CD4-positive, alpha-beta T cell treated with Interleukin-1 beta for 1 hour (primary cell): Measurements from ENCODE around the gene C3orf33.
A peak's percentile ranks its signal among the peaks of the same experiment; 100 is the strongest.

Source experiments
- DNase-seq, 2 donors: peaks; one replicate each; pipeline ENCODE4 v3.0.0-alpha.2; 2020 to 2022

The C3orf33 gene

GRCh38 chr3:155782390-155782953 is 23.6 kb downstream of the C3orf33 start:
- DNase-seq: no peak

DNA sequence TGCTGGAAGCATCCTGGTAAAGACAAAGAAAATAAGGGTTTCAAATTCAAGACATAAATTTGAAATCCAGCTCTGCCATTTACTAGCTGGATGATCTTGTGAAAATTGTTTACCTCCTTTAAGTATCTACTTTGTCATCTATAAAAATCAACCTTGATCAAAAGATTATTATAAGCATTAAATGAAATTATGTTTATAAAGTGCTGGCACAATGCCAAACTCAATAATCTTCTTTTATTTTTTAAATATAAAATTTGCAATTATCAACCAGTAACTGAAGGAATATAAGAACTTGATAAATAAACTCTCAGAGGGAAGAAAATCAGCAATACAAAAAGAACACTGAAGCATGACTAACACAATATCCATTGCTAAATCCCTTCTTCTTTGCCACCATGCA is 25.8 kb downstream of the C3orf33 start:
- DNase-seq: no peak

DNA sequence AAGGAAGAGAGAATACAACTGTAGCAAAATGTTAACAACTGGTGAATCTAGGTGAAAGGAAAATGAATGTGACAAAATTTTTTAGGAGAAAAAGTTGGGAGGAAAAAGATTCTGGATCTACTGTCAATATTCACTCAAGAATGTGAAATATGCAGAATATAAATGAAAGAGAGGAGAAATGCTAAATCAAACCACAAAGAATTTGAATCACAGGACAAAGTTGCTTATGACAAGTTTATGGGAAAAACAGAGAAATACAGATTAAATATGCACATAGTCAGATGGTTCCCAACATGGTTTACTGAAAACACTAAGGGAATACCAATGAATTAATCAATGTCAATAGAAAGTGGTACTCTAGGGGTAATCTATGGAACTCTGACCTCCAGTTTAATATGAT is 27.6 kb downstream of the C3orf33 start:
- no peak for DNase-seq

- no peak for DNase-seq
Measured at GRCh38 chr3:155772801-155773200, 33.3 kb downstream of the C3orf33 start.

DNA sequence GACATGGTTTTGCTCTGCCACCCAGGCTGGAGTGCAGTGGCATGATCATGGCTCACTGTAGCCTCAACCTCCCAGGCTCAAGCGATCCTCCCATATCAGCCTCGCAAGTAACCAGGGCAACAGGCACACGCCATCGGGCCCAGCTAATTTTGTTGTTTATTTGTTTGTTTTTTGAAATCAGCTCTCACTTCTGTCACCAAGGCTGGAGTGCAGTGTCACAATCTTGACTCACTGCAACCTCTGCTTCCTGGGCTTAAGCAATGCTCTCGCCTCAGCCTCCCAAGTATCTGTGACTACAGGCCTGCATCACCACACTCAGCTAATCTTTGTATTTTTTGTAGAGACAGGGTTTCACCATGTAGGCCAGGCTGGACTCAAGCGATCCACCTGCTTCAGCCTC is 35.0 kb downstream of the C3orf33 start:
- no peak for DNase-seq

DNA sequence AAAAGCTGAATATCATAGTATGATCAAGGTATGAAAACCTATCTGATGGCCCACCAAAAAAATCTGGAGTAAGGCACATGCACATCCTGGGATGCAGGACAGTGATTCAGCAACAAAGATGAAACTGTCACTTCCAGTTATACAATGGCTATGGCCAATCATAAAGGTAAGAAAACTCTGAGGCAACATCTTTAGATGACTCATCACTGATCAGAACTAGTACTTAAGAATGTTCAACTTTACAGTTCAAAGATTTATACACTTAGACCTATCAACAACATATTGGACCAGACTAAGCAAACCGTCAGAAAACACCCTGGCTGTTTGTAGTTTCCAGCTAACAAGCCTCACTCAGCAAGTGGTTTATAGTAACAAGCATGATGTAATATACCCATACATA is 39.9 kb downstream of the C3orf33 start:
- no peak for DNase-seq

DNA sequence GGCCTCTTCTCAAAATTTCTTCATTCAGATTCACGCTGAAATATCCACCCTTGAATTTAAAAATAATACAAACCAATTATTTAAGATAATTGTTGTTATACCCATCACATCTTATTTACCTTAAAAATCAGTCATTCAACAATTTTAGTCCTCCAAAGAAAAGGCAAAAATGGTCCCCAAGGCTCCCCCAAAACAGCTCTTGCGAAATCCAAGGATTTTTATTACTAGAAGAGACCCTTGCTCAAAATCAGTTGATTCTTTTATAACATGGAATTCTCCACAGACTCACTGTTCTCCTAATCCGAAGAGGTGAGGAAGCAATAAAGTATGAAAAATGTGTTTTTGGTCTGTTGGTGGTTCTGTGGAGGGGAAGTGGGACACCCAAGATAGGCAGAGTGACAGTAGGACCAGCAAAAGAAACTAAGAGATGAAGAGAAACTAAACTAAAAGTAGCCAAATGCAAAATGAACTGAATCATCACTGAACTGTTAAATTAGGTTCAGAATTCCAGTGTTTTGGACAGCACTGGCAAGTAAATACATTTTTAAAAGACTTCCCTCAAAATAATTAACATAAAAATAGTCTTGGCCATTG is 42.1 kb downstream of the C3orf33 start:
- DNase-seq: no peak

GRCh38 chr3:155760653-155761052 is 45.4 kb downstream of the C3orf33 start:
- no peak for DNase-seq

- no peak for DNase-seq
Measured at GRCh38 chr3:155757577-155757976, 48.5 kb downstream of the C3orf33 start.

DNA sequence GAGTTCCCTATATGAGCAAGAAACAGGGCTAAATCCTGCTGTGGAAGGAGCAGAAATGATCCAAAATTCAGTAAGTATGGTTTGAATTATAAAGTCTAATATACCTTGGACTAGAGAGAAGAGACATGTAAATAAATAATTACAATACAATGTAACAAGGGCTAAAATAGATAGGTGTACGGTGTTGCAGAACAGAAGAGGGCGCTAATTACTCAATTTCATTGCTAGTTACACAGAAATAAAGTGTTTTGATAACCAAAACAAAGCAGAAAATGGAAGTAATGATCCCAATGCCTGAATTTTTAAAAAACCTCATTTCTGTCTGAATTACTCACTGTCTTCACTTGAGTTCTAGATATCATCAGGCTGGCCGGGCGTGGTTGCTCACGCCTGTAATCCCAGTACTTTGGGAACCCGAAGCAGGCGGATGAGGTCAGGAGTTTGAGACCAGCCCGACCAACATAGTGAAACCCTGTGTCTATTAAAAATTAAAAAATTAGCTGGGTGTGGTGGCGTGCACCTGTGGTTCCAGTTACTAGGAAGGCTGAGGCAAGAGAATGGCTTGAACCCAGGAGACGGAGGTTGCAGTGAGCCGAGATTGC is 52.9 kb downstream of the C3orf33 start:
- DNase-seq: peak in 1 of 2 donors; percentile 29

DNA sequence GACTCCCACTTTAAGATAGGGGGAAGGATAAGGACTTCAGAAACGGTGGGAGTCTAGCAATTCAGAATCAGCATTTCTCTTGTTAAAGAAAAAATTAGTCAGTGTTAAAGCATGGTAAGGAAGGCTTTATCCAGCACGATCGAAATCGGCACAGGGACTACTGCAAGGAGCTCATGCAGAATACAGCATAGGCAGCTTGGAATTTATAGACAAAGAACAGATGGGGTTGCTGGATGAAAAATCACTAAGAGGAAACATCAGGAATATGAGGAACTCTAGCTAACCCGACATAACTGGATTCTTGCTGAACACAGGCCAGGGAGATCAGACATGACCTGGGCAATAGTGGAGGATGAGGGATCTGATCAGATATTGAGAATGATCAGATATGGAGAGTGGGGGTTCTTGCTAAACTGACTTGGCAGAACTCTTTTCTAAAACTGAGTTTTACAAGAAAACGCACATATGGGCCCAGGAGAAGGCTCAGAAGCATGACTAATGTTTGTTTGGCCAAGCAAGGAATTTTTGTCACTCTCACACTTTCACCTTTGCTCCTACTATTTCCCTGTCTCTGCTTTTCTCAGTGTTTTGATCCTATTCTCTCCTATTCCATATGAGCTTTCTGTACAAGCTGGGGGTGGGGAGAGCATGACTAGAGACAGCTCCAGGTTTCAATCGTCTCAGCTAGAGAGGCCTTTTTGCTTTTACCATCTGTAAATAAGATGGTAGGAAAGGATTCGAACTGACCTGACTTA is 57.3 kb downstream of the C3orf33 start:
- DNase-seq: no peak

DNA sequence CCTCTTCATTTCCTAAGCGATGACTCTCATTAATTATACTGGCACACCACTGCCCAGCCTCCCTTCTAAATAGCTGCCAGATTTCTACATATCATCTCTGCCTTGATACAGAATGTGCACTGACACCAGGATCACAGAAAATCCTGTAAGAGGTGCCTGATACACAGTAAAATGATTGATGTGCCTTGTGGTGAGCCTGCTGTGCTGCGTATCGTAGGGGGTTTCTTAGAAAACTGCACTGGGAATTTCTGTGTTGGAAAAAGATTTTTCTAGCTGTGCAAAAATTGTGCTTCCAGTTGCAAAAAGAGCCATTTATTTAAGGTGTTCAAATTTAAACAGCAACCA is 58.2 kb downstream of the C3orf33 start:
- DNase-seq: no peak

- no peak for DNase-seq
Measured at GRCh38 chr3:155747286-155747945, 58.7 kb downstream of the C3orf33 start.

GRCh38 chr3:155746703-155747102 is 59.4 kb downstream of the C3orf33 start:
- no peak for DNase-seq

DNA sequence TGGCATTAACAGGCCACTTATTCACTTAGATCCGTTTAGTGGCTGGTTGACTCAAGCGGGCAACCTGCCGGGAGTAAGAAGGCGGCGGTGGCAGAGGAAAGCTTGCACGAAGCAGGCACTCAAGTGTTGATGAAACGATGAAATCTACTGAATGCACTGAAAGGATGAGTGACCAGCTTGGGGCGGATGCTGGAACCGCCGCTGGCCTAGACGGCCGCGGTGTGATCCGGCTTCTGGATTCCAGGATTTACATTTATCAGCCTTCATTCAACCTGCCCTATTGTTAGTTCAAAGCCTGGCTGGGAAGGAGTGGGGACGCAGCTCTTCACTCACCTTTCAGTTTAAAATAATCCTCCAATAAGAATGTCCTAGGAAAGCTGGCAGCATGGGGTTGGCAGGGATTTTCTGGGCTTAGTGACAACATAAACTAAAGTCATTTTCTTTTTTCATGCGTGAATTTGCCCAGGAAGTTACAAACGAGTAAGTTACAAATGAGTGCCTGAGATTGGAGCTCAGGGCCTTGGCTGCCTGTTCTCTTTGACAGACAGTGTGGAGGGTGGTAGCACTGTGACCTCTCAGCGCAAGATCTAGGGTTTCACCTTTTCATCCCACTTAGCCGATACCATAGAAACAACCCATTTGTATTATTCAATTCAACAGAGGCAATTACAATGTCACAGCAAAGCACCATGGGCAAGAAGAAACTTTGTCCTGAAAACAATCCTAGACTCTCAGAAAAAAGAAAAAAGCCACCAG is 60.1 kb downstream of the C3orf33 start:
- DNase-seq: no peak

DNA sequence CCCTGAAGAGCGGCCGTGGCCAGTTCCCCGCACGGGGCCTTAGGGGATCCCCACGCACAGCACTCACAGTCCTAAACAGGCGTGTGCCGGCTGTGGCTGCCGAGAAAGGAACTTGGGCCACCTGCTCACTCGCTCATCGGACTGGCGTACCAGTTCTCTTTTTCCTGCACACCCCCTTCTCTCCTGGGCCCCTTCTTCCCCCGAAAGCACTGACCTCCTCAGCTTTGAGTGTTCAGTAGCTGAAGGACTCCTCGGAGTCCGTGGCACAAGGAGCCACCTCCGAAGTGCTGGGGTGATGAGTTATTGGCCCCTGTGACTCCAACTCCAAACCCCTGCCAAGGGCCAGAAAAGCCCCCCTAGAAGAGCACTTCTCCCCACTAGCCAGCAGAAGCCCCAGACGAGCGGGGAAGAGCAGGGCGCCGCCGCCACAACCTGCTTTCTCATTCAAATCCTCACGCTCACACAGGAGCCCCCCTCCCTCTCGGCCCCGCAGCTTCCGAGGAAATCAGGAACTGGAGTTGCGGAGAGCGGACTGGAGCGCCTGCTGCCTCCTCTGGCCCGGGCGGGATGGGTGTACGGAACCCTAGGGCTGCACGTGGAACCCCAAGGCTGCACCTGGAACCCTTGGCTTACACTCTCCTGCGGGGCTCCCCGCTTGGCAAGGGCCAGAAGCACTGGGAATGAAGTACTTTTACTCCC is 61.3 kb downstream of the C3orf33 start, which contains the start of gene PLCH1:
Gene PLCH1 (minus strand): TSS at position 446 of the 699 bp plus-strand sequence. CDS start 40,847 bp downstream, outside the sequence.
- DNase-seq: peak; percentile 42 to 46

DNA sequence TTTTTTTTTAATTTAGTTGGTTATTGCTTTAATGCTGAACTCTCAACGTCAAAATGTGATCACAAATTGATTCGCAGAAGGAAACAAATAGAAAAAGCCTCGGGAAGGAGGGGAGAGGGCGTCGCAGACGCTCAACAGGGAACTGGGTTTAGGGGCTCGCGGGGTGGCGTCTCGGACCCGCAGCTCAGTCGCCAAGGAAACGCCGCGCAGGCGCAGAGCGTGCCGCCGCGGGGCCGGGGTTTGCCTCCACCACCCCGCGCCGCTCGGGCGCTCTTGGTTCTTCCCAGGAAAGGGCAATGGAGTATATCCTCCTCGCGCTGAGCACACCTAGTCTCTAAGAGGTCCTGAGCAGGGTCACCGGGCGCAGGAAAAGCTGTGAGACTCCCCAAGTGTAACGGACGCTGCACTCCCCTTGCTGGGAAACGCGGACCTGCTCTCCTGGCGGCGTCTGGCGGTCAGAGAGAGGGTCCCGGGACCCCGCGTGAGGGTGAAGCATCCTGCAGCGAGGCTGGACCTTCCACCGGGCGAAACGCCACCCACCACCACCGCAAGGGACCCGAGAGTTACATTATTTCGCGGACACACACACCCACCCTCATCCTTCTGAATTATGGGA is 62.0 kb downstream of the C3orf33 start:
- DNase-seq: peak; percentile 31 to 34

DNA sequence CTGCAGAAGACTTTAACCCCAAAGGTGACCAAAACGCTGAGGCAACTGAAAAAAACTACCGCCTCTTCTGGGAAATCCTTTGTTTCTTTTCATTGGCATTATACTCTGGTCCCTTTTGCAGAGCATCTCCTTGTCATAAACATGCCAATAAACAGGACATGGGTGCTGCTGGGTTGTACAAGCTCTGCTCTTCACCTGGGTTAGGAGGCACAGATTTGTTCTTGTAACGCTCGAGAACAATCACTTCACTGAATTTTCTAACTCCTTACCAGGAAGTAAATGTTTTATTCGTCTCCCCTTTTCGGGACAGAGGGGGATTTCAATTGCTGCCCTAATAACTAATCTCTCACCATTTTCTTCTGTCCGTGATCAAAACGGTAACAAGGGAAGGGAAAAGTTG is 62.5 kb downstream of the C3orf33 start:
- DNase-seq: no peak

DNA sequence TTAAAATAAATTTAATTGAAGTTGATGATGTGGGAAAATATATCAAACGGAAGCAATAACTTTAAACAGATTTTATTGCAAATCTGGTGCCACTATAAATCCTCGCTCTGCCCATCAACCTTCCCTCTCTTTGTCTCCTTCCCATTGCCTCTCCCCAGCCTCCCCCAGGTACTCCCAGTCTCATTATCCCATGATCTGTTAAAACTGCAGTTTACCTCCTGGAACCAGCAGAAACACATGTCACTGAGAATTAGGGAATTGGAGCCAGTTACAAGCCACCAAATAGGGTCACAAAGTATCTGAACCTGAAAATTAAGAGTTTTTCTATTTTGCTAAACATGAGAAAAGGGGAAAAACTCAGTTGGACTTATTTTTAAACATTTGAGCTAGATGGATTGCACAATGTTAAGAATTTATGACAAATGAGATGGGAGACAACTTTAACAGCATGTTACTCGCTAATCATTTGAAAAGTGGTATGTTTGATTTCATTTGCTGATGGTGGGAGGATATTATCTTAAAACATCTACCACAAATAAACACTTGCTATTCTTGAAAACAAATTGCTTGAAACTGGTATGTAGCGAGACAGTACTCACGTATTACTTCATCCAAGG is 63.6 kb downstream of the C3orf33 start:
- no peak for DNase-seq

- DNase-seq: no peak
Measured at GRCh38 chr3:155741603-155742002, 64.5 kb downstream of the C3orf33 start.

DNA sequence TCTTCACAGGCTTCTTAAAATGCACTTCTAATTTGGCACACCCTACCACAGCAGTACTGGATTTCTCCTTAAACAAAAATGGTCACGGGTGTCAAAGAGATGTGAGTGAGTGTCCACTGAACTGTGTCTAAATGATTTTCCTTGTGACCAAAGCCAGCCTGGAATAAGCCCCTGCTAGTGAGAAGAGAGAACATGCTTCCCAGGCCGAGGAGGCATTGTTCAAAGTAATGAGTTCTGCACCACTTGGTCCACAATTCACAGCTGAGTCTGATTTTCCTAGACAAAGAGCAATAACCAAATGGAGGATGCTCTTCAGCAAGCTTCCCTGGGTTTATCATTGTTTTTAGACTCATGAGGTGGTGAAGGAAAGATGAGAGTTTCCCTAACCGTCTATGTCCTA is 65.0 kb downstream of the C3orf33 start:
- no peak for DNase-seq
